Thymus (tissue), 11 donors: ENCODE measurements around the gene EEFSEC. TPM values are rescaled to one million over a fixed set of nuclear protein-coding genes. Genes with fewer than 3 reads are reported as not detected.

ENCODE experiments used
- DNase-seq, 9 donors: peaks; one replicate each; pipeline ENCODE4 v3.0.0-alpha.2; 2013; ENCODE audit warnings: low spot score in 9 of 9, low read depth in 6 of 9, missing footprints in 1 of 9
- H3K27ac ChIP-seq, 2 donors: one replicate each; pipeline ENCODE4 v1.5.1; 2013; ENCODE audit warnings: control low read depth in 1 of 2, low read depth in 1 of 2, low read length in 1 of 2, mild to moderate bottlenecking in 1 of 2, moderate library complexity in 1 of 2
- H3K27me3 ChIP-seq, 2 donors: one replicate each; pipeline ENCODE4 v1.5.1; 2013; ENCODE audit warnings: low read length in 1 of 2; ENCODE audit not compliant: control insufficient read depth in 2 of 2, insufficient read depth in 1 of 2
- H3K36me3 ChIP-seq, 2 donors: one replicate each; pipeline ENCODE4 v1.5.1; 2013; ENCODE audit warnings: low read length in 1 of 2, mild to moderate bottlenecking in 1 of 2, moderate library complexity in 1 of 2; ENCODE audit not compliant: control insufficient read depth in 2 of 2, insufficient read depth in 2 of 2
- H3K4me1 ChIP-seq, 2 donors: one replicate each; pipeline ENCODE4 v1.5.1; 2013; ENCODE audit warnings: low read length in 2 of 2; ENCODE audit not compliant: control insufficient read depth in 2 of 2, insufficient read depth in 2 of 2
- H3K4me3 ChIP-seq, 2 donors: one replicate each; pipeline ENCODE4 v1.5.1; 2013; ENCODE audit warnings: low read length in 2 of 2, control low read depth in 1 of 2, mild to moderate bottlenecking in 1 of 2
- H3K9me3 ChIP-seq, 2 donors: one replicate each; pipeline ENCODE4 v1.5.1; 2013; ENCODE audit warnings: low read length in 1 of 2, mild to moderate bottlenecking in 1 of 2; ENCODE audit not compliant: control insufficient read depth in 2 of 2, insufficient read depth in 1 of 2
- WGBS: extraction: QIAGEN DNeasy Blood & Tissue Kit; methylation state at CpG from one replicate; pipeline ENCODE4 v1.1.7; 2013; 5-methylcytosine and 5-hydroxymethylcytosine counted together
- polyA plus RNA-seq: library from polyadenylated mRNA; stranded (reverse); fragments of 200-250 nt; gene quantifications from one replicate; pipeline ENCODE4 v1.2.3, GENCODE V29; 2013
- total RNA-seq: library from RNA; stranded (reverse); fragments of 120-200 nt; gene quantifications from one replicate; pipeline ENCODE4 v1.2.4, GENCODE V29; 2013
- donor health status: healthy.

Gene EEFSEC
- total and polyA plus RNA-seq, 2 donors = 6.5 to 13.1 TPM

DNA sequence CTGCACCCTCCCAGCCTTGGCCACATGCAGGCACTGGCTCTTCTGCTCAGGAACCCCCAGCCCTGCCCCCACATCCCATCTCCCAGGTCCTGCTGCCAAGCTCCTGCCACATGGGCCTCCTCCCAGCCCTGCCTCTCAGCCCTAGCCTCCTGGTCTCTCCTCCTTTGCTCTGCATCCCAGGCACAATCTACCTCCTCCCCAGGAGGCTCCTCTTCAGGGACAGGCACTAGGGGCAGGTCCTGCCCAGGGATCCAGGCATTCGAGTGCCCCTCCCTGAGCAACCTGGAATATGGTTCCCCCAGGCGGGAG is 301.0 kb downstream of the EEFSEC start:
- Histone ChIP-seq H3K4me3 (no peak overlapping the region), H3K36me3 (no peaks in the 10 kb centered on the region), H3K9me3 (no peaks in the 10 kb centered on the region), H3K4me1 (no peaks in the 10 kb centered on the region), H3K27me3 (peaks cover 3 to 72% of the 10 kb centered on the region in 2 donors), H3K27ac (no peak overlapping the region)
- no peak for DNase-seq
- 97% methylated on average over 2 of the region's 2 CpGs for WGBS

- Histone ChIP-seq H3K36me3 (no peaks in the 10 kb centered on the region), H3K9me3 (no peaks in the 10 kb centered on the region), H3K27me3 (peaks cover 3 to 72% of the 10 kb centered on the region in 2 donors), H3K4me1 (no peaks in the 10 kb centered on the region), H3K27ac (no peak overlapping the region), H3K4me3 (no peak overlapping the region)
- DNase-seq = no peak
- 74% methylated on average over 5 of the region's 5 CpGs for WGBS
Observed at GRCh38 chr3:128455116-128455515, 301.8 kb downstream of the EEFSEC start.

GRCh38 chr3:128455786-128456748 is 302.8 kb downstream of the EEFSEC start:
- Histone ChIP-seq H3K27ac (no peak overlapping the region), H3K27me3 (peaks cover 3 to 70% of the 10 kb centered on the region in 2 donors), H3K36me3 (no peaks in the 10 kb centered on the region), H3K4me3 (no peak overlapping the region), H3K9me3 (no peaks in the 10 kb centered on the region), H3K4me1 (no peaks in the 10 kb centered on the region)
- no peak for DNase-seq
- WGBS = 91% methylated on average over 16 of the region's 16 CpGs

GRCh38 chr3:128456776-128457715 is 303.8 kb downstream of the EEFSEC start:
- Histone ChIP-seq H3K4me3 (no peak overlapping the region), H3K4me1 (no peaks in the 10 kb centered on the region), H3K27ac (no peak overlapping the region), H3K9me3 (no peaks in the 10 kb centered on the region), H3K27me3 (peaks cover 3 to 66% of the 10 kb centered on the region in 2 donors), H3K36me3 (no peaks in the 10 kb centered on the region)
- 67% methylated on average over 27 of the region's 27 CpGs for WGBS
- no peak for DNase-seq

GRCh38 chr3:128457937-128458336 is 304.7 kb downstream of the EEFSEC start:
- Histone ChIP-seq H3K4me1 (no peaks in the 10 kb centered on the region), H3K27me3 (peaks cover under 1 to 60% of the 10 kb centered on the region in 2 donors), H3K9me3 (no peaks in the 10 kb centered on the region), H3K4me3 (no peak overlapping the region), H3K36me3 (no peaks in the 10 kb centered on the region), H3K27ac (no peak overlapping the region)
- 96% methylated on average over 12 of the region's 12 CpGs for WGBS
- DNase-seq = no peak

Other genes with a start within 250 kb of the EEFSEC start
- gene KBTBD12, start 238.2 kb upstream of the EEFSEC start, total RNA-seq = 0.42 TPM
- gene KBTBD12, start 238.2 kb upstream of the EEFSEC start, polyA plus RNA-seq = 0.07 TPM
- 73.6 TPM for gene SEC61A1, start 101.0 kb upstream of the EEFSEC start, total RNA-seq
- 79.7 TPM for gene SEC61A1, start 101.0 kb upstream of the EEFSEC start, polyA plus RNA-seq
- gene RUVBL1, start 29.7 kb upstream of the EEFSEC start, total RNA-seq = 75.0 TPM
- gene RUVBL1, start 29.7 kb upstream of the EEFSEC start, polyA plus RNA-seq = 25.9 TPM